WERI-Rb-1 (cell line): ENCODE results near the gene LFNG.

Source experiments
- DNase-seq: peaks from one replicate; pipeline ENCODE4 v3.0.0-alpha.2; 2020
- H3K27ac ChIP-seq: fragments of 250-450 bp; sonication (Bioruptor Pico); 2 replicates; pipeline ENCODE4 v1.5.1; 2020; ENCODE audit warnings: mild to moderate bottlenecking, moderate library complexity
- H3K27me3 ChIP-seq: fragments of 250-450 bp; sonication (Bioruptor Pico); 2 replicates; pipeline ENCODE4 v1.5.1; 2021; ENCODE audit warnings: mild to moderate bottlenecking, low read depth, moderate library complexity; ENCODE audit not compliant: insufficient read depth, severe bottlenecking
- H3K36me3 ChIP-seq: fragments of 250-450 bp; sonication (Bioruptor Pico); 2 replicates; pipeline ENCODE4 v1.5.1; 2020; ENCODE audit warnings: mild to moderate bottlenecking, moderate library complexity
- H3K4me3 ChIP-seq: 2 replicates; pipeline ENCODE4 v1.5.1; 2011; ENCODE audit warnings: low read depth, mild to moderate bottlenecking, control low read depth, low read length
- H3K9me3 ChIP-seq: fragments of 250-450 bp; sonication (Bioruptor Pico); 2 replicates; pipeline ENCODE4 v1.5.1; 2021; ENCODE audit warnings: mild to moderate bottlenecking, moderate library complexity; ENCODE audit not compliant: severe bottlenecking
- TF ChIP-seq, protein P1 (sequence below): IDR thresholded peaks from 2 replicates; pipeline ENCODE4 v1.5.1; 2011; ENCODE audit warnings: low read depth, mild to moderate bottlenecking, control low read depth, inconsistent platforms, low read length

The LFNG gene

DNA sequence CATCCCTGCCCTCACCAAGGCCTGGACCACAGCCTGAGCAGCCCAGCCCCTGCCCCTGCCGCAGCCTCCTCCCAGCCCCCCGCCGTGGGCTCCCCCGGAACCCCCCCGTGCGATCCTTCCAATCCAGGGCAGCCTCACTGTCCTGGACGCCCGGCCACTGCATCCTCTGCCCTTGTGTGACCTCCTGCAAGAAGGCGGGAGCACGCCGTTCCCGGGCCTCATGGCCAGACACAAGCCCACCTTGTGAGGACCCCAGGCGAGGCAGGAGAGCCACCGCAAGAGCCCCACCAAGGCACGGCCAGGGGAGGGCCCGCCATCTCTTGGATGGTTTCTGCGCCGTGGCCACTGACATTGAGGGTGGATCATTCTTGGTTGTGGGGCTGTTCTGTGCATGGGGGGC lies 7.8 kb upstream of the LFNG start:
- peak; percentile 63 for DNase-seq
- H3K27ac ChIP-seq, result peak overlapping the region; percentile 88

DNA sequence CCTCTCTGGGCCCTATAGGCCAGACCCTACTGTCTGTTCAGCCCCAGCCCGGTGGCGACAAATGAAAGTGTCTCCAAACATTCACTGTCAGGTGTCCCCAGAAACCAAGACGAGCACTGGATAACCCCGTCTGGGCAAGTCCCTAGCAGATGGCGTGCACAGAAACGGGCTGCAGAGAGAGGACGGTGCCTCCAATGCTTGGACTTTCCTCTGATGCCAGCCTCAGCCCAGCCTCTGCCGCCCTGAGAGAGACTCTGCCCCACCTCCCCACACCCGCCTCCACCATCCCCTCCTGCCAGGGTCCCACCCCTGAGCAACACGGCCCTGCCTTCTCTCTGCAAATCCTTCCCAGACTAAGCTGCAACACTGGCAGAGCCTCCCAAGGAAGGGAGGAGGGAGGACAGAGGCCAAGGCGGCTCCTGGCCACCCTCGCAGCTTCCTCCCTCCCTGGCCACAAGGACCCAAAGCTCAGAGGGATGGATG lies 7.4 kb upstream of the LFNG start:
- Histone ChIP-seq H3K36me3 (no peaks in the 10 kb centered on the region), H3K27me3 (no peaks in the 10 kb centered on the region), H3K4me3 (peak overlapping the region; percentile 21), H3K9me3 (no peaks in the 10 kb centered on the region), H3K27ac (peak overlapping the region; percentile 88)
- TF ChIP-seq, protein P1, sequence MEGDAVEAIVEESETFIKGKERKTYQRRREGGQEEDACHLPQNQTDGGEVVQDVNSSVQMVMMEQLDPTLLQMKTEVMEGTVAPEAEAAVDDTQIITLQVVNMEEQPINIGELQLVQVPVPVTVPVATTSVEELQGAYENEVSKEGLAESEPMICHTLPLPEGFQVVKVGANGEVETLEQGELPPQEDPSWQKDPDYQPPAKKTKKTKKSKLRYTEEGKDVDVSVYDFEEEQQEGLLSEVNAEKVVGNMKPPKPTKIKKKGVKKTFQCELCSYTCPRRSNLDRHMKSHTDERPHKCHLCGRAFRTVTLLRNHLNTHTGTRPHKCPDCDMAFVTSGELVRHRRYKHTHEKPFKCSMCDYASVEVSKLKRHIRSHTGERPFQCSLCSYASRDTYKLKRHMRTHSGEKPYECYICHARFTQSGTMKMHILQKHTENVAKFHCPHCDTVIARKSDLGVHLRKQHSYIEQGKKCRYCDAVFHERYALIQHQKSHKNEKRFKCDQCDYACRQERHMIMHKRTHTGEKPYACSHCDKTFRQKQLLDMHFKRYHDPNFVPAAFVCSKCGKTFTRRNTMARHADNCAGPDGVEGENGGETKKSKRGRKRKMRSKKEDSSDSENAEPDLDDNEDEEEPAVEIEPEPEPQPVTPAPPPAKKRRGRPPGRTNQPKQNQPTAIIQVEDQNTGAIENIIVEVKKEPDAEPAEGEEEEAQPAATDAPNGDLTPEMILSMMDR, result no peak
- peak; percentile 85 for DNase-seq

More for the DNA sequence above, 7.8 kb upstream of the LFNG start:
- Histone ChIP-seq H3K4me3 (peak overlapping the region; percentile 21), H3K9me3 (no peaks in the 10 kb centered on the region), H3K36me3 (no peaks in the 10 kb centered on the region), H3K27me3 (no peaks in the 10 kb centered on the region)
- TF ChIP-seq, protein P1, result no peak

DNA sequence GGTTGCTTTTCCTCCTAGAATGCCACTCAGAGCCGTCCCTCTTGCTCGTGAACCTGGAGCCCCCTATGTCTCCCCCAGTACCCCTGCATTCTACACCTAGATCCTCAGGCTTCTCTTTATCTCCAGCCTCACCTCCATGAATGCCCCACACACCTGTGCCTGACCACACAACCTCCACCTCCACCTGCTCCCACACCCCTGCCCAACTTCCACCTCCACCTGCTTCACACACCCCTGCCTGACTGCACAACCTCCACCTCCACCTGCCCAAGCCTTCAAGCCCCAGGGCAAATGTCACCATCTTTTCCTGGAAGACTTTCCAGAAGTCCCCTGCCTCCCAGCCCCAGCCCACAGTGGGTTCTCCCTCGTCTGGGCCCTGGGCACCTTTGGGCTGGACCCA lies 6.9 kb upstream of the LFNG start:
- peak overlapping the region; percentile 88 for H3K27ac ChIP-seq
- H3K9me3 ChIP-seq, result no peaks in the 10 kb centered on the region
- DNase-seq, result no peak
- no peak overlapping the region for H3K4me3 ChIP-seq
- H3K27me3 ChIP-seq, result no peaks in the 10 kb centered on the region
- TF ChIP-seq, protein P1, result no peak
- H3K36me3 ChIP-seq, result no peaks in the 10 kb centered on the region

DNA sequence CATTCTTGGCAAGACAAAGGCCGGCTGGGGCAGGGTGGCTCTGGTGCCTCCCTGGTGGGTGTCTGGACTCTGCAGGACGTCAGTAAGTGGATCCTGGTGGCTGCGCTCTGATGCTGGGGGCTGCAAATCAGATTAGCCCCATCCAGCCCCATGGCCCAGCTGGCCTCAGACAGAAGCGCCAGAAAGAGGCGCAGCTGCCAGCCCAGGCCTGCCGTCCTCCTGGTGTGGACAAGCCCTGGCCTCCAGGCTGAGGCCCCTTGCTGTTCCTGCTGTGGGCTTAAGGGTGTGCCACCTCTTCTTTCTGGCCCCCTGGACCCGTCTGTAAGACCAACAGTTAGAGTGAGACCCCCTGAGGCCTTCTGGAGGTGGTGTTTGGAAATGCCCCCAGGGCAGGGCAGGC lies 5.9 kb upstream of the LFNG start:
- Histone ChIP-seq H3K27ac (peak overlapping the region; percentile 88), H3K27me3 (no peaks in the 10 kb centered on the region), H3K36me3 (no peaks in the 10 kb centered on the region), H3K4me3 (no peak overlapping the region), H3K9me3 (no peaks in the 10 kb centered on the region)
- DNase-seq, result peak; percentile 90
- TF ChIP-seq, protein P1, result no peak

DNA sequence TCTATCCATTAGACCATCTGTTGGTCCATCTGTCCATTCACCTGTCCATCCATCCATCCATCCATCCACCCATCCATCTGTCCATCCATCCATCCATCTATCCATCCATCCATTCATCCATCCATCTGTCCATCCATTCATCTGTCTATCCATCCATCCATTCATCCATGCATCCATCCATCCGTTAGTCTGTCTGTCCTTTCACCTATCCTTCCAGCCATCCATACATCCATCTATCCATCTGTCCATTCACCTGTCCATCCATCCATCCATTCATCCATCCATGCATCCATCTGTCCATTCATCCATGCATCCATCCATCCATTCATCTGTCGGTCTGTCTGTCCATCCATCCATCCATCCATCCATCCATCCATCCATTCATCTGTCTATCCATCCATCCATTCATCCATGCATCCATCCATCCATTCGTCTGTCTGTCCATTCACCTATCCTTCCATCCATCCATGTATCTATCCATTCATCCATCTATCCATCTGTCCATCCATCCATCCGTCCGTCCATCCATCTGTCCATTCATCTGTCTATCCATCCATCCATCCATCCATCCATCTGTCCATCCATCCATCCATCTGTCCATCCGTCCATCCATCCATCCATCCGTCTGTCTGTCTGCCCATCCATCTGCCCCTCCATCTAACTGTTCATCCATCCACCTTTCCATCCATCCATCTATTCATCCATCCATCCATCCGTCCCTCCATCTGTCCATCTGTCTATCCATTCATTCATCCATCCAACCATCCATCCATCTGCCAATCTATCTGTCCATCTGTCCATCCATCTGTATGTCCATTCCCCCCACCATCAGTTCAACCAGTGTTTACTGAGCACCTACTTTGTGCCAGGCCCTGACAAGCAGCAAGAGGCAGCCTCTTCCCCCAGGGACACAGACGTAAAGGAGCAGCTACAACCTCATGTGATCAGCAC lies 4.8 kb upstream of the LFNG start:
- H3K9me3 ChIP-seq, result no peaks in the 10 kb centered on the region
- H3K36me3 ChIP-seq, result no peaks in the 10 kb centered on the region
- peak overlapping the region; percentile 88 for H3K27ac ChIP-seq
- no peak for DNase-seq
- no peaks in the 10 kb centered on the region for H3K27me3 ChIP-seq
- no peak overlapping the region for H3K4me3 ChIP-seq
- TF ChIP-seq, protein P1, result no peak
